ENCODE results near the gene GAB3. TPM values are rescaled to one million over a fixed set of nuclear protein-coding genes. Genes with fewer than 3 reads are reported as not detected.

The GAB3 gene
- polyA plus RNA-seq (2012; rRNA removed), result 3.3 and 4.5 TPM in 2 replicates
- polyA plus RNA-seq (2012; cell fraction: cytosol; rRNA removed), result 1.3 and 3.2 TPM in 2 replicates
- polyA plus RNA-seq (2012; cell fraction: nucleus; rRNA removed), result 8.1 and 12.0 TPM in 2 replicates

DNA sequence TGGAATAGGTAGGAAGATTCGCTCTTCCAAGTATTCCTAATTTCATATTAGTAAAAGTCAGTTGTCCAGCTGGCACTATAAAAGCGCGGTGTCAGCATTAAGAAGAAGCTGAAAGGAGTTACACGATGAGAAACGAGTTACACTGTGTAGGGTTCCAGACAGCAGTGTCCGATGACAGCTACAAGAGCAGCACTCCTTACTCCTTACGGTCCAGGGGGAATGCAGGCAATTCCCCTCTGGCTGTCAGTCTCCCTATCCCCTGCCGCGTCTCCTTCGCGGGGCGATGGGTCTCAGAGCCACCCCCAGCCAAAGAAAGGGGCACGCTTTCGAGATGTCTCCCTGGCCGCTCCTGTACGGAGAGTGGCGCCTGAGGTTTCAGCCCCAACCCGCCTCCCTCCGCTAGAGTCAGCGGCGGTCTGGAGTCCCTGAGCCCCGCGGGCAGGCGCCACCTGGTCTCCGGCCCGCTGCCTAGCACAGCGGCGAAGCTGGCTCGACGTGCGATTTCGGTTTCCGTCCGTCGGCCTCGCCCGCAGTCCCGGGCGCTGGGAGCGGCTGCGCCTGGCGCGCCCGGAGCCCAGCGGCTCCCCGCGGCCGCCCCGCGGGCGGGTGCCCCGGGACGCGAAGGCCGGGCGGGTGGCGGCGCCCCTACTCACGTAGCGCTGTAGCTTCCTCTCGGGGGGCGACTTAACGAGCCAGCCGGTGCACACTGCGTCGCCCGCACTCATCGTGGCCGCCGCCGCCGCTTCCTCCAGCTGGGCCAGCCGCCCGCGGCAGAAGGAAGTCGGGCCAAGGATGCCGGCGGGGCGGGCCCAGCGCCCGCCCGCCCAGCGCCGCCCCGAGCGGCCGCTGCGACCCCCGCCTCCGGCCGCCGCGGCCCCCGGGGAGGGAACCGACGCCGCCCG is at the start of gene GAB3:
Gene GAB3, minus strand, starts transcription at position 777 of the 902 bp plus-strand sequence. Its CDS starts 52 bp downstream, at position 725.
- Histone ChIP-seq H3K36me3 (replicated peaks in 1 of 2; ENCODE audit: control insufficient read depth in 1 of 2, insufficient read depth in 2 of 2, low read length in 1 of 2) (no peaks in the 10 kb centered on the region), H4K20me1 (ENCODE audit: insufficient read depth) (no peaks in the 10 kb centered on the region), H3K4me2 (peak within 1 kb of the TSS; percentile 55; the same call in 1 of the 2 replicates), H3K27me3 (ENCODE audit: insufficient read depth) (peaks cover 13% of the 10 kb centered on the region; the same call in 1 of the 2 replicates), H3K4me1 (ENCODE audit: control insufficient read depth in 1 of 2, insufficient read depth in 2 of 2, low read depth in 1 of 2, low read length in 1 of 2) (peaks cover 0 to 2% of the 10 kb centered on the region in 2 experiments; a peak in 1 of 4 replicates), H3K9ac (no peak within 1 kb of the TSS), H3K27ac (ENCODE audit: low read depth in 2 of 2, low read length in 1 of 2) (no peak within 1 kb of the TSS), H3K9me2 (no peaks in the 10 kb centered on the region), H3F3A (replicated peaks; ENCODE audit: insufficient read depth) (no peaks in the 10 kb centered on the region), H3K9me3 (no peaks in the 10 kb centered on the region), H3K79me2 (ENCODE audit: insufficient read depth) (no peaks in the 10 kb centered on the region), H3K4me3 (ENCODE audit: low read depth in 2 of 2, low read length in 1 of 2) (peak within 1 kb of the TSS; percentile 48 to 56; a peak in 3 of 4 replicates), H2AFZ (ENCODE audit: low read depth) (peak within 1 kb of the TSS; percentile 71)
- POLR2A ChIA-PET, result interaction anchor here (0.9 kb wide), 1 partner anchor 12 kb away, joined by 4 read pairs; the partner anchor contains the start of gene DKC1
- TF ChIP-seq TCF12 (IDR thresholded peaks at IDR 0.05) (no peak), NRF1 (IDR thresholded peaks at IDR 0.05; ENCODE audit: low read depth, low read length) (no peak), EZH2phosphoT487 (IDR thresholded peaks at IDR 0.05; ENCODE audit: borderline replicate concordance, low read depth) (no peak), ELF1 (IDR thresholded peaks at IDR 0.05) (no peak), TAF1 (IDR thresholded peaks at IDR 0.05; ENCODE audit: borderline replicate concordance, low read depth, low read length) (no peak), RFX5 (IDR thresholded peaks at IDR 0.05; ENCODE audit: low read length) (no peak), RXRA (IDR thresholded peaks at IDR 0.05; ENCODE audit: borderline replicate concordance, low read depth) (no peak), JUND (IDR thresholded peaks at IDR 0.05) (no peak), PBX3 (IDR thresholded peaks at IDR 0.05) (no peak), NFIC (IDR thresholded peaks at IDR 0.05; ENCODE audit: borderline replicate concordance) (no peak), GATA2 (CRISPR knock-in tag; IDR thresholded peaks at IDR 0.05) (no peak), CHD2 (IDR thresholded peaks at IDR 0.05; ENCODE audit: low read length, partially characterized antibody) (no peak), MAX (IDR thresholded peaks at IDR 0.05; ENCODE audit: low read depth) (no peak), FOXJ3 (CRISPR knock-in tag; IDR thresholded peaks at IDR 0.05) (no peak), RCOR1 (IDR thresholded peaks at IDR 0.05; ENCODE audit: low read length) (no peak), POLR2AphosphoS5 (IDR thresholded peaks at IDR 0.05; ENCODE audit: low read depth, low read length) (no peak)
- TF ChIP-seq, protein P1, sequence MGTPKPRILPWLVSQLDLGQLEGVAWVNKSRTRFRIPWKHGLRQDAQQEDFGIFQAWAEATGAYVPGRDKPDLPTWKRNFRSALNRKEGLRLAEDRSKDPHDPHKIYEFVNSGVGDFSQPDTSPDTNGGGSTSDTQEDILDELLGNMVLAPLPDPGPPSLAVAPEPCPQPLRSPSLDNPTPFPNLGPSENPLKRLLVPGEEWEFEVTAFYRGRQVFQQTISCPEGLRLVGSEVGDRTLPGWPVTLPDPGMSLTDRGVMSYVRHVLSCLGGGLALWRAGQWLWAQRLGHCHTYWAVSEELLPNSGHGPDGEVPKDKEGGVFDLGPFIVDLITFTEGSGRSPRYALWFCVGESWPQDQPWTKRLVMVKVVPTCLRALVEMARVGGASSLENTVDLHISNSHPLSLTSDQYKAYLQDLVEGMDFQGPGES (IDR thresholded peaks at IDR 0.05; ENCODE audit: low read depth, low read length), result no peak
- TF ChIP-seq, protein P2, sequence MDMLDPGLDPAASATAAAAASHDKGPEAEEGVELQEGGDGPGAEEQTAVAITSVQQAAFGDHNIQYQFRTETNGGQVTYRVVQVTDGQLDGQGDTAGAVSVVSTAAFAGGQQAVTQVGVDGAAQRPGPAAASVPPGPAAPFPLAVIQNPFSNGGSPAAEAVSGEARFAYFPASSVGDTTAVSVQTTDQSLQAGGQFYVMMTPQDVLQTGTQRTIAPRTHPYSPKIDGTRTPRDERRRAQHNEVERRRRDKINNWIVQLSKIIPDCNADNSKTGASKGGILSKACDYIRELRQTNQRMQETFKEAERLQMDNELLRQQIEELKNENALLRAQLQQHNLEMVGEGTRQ (IDR thresholded peaks at IDR 0.05; ENCODE audit: borderline replicate concordance, low read depth, low read length), result no peak
- TF ChIP-seq, protein P3, sequence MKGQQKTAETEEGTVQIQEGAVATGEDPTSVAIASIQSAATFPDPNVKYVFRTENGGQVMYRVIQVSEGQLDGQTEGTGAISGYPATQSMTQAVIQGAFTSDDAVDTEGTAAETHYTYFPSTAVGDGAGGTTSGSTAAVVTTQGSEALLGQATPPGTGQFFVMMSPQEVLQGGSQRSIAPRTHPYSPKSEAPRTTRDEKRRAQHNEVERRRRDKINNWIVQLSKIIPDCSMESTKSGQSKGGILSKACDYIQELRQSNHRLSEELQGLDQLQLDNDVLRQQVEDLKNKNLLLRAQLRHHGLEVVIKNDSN (IDR thresholded peaks at IDR 0.05; ENCODE audit: borderline replicate concordance, low read depth), result no peak
- peak; percentile 65 for DNase-seq
- 17% methylated on average over 25 of the region's 98 CpGs for WGBS (ENCODE audit: low lambda C conversion rate)
- CTCF ChIA-PET, result interaction anchor here (0.9 to 2.4 kb wide), 4 partner anchors 12 to 90 kb away, joined by 3 to 14 read pairs (median 5); partner anchors contain the start of gene DKC1

All from SK-N-SH (cell line).